Measurements from ENCODE around the gene DSCAML1.

- TF ChIP-seq EZH2 (IDR thresholded peaks at IDR 0.05; ENCODE audit: insufficient read depth, low read length) (no peak), CTCF (IDR thresholded peaks at IDR 0.05; ENCODE audit: insufficient read depth, low read depth, low read length) (no peak)
Measured at GRCh38 chr11:117834068-117834810, 37.2 kb upstream of the DSCAML1 start.
